ENCODE data around the gene PCDHB3. TPM values are rescaled to one million over a fixed set of nuclear protein-coding genes. Genes with fewer than 3 reads are reported as not detected.
A peak's percentile ranks its signal among the peaks of the same experiment; 100 is the strongest.
"Not testable (repeated sequence)": the region's sequence is repeated elsewhere in the genome, so short reads cannot be mapped to it uniquely, and the experiment has no call there.

PCDHB3 gene
- total and polyA plus RNA-seq, 11 donors, result 0.27 to 2.9 (median 1.1) TPM

DNA sequence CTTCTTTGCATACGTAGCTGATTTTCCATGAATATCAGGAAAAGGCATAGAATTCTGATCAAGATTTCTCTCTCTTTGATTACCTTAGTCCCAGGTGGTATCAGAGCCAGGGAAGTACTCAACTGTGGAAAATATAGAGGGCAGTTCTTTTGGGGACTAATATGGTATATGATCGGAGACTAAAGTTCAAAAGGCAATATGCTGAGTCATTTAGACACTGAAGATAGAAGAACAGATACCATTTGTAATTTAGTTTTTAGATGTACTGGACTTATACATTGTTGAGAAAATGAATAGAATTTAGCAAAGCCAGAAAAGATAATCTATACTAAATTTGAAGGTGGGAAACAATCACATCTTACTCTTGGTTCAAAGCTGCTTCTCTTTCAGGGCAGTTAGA lies 5.1 kb downstream of the PCDHB3 start:
- intact Hi-C loops (cut with DNase I), result no loop called here
- Histone ChIP-seq H3K27me3 (peaks cover 0 to 23% (median 6%) of the 10 kb centered on the region in 9 donors), H3K27ac (no peak overlapping the region), H3K4me1 (no peaks in the 10 kb centered on the region), H3K9me3 (peaks cover 0 to 62% (median 13%) of the 10 kb centered on the region in 12 donors), H3K36me3 (no peaks in the 10 kb centered on the region), H3K4me3 (no peak overlapping the region)
- 58 to 90% (median 82%) methylated on average over 2 of the region's 2 CpGs for WGBS, 4 donors
- DNase-seq (no peak), ATAC-seq (no peak)
- TF ChIP-seq, protein P1, sequence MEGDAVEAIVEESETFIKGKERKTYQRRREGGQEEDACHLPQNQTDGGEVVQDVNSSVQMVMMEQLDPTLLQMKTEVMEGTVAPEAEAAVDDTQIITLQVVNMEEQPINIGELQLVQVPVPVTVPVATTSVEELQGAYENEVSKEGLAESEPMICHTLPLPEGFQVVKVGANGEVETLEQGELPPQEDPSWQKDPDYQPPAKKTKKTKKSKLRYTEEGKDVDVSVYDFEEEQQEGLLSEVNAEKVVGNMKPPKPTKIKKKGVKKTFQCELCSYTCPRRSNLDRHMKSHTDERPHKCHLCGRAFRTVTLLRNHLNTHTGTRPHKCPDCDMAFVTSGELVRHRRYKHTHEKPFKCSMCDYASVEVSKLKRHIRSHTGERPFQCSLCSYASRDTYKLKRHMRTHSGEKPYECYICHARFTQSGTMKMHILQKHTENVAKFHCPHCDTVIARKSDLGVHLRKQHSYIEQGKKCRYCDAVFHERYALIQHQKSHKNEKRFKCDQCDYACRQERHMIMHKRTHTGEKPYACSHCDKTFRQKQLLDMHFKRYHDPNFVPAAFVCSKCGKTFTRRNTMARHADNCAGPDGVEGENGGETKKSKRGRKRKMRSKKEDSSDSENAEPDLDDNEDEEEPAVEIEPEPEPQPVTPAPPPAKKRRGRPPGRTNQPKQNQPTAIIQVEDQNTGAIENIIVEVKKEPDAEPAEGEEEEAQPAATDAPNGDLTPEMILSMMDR (IDR thresholded peaks at IDR 0.05), result no peak
- TF ChIP-seq POLR2A (IDR thresholded peaks at IDR 0.05), result no peak

DNA sequence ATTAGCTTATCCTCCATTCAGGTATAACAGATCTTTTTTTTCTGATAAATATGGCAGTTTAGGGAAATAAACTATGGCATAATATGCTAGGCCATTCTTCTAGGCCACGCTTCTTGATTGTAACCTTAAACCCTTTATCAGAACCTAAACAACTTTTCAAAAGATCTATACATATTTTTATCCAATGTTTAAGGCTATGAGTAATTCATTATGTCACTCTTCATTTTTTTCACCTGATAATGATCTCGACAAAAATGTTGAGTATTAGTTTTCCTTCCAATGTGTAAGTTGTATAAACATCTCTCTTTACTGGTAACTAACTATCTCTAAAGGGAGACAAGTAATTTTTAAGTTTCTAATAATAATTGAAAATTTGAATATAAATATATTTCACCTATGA lies 19.0 kb downstream of the PCDHB3 start:
- TF ChIP-seq, protein P1 (IDR thresholded peaks at IDR 0.05), result no peak
- TF ChIP-seq POLR2A (IDR thresholded peaks at IDR 0.05), result no peak
- H3K27me3 ChIP-seq, result peaks cover 0 to 13% (median 0%) of the 10 kb centered on the region in 9 donors
- no peaks in the 10 kb centered on the region for H3K36me3 ChIP-seq
- WGBS, 4 donors, result 28 to 48% (median 42%) methylated on average over 2 of the region's 2 CpGs
- intact Hi-C loops (cut with DNase I), result no loop called here
- no peak overlapping the region for H3K27ac ChIP-seq
- H3K4me3 ChIP-seq, result no peak overlapping the region
- H3K9me3 ChIP-seq, result peaks cover 0 to 91% (median 24%) of the 10 kb centered on the region in 12 donors
- H3K4me1 ChIP-seq, result no peaks in the 10 kb centered on the region
- ATAC-seq (no peak), DNase-seq (no peak)

DNA sequence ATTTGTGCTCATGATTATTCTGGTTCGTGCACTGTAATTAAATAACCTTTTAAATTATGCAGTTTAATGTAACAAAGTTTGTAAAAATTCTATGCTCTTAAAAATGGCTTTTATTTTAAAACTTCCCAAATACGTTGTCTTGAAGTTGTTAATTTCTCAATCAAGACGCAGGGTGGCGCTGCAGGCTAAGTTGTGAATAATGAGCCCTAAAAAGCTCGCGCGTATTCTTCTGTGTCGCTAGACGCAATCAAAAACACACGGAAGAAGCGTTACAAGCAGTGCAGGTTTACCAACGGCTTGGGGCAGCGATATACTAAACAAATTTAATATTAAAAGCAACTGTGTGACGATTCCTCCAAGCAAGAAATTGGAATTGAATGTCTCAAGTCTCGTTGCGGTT lies 21.3 kb downstream of the PCDHB3 start, which contains the start of gene PCDHB4:
TSS of gene PCDHB4 (plus strand) at position 256 of the 400 bp plus-strand sequence. CDS start 181 bp downstream, outside the sequence.
- Histone ChIP-seq H3K9me3 (peaks cover 0 to 82% (median 9%) of the 10 kb centered on the region in 12 donors), H3K4me1 (no peaks in the 10 kb centered on the region), H3K27ac (peak within 1 kb of the TSS in 2 of 12 donors; percentile 26), H3K36me3 (no peaks in the 10 kb centered on the region), H3K4me3 (peak within 1 kb of the TSS in 10 of 12 donors; percentile 11 to 52 (median 40)), H3K27me3 (peaks cover 0 to 13% (median 0%) of the 10 kb centered on the region in 9 donors)
- TF ChIP-seq, protein P1 (IDR thresholded peaks at IDR 0.05), result peak in 9 of 12 donors; percentile 6 to 52 (median 40)
- TF ChIP-seq POLR2A (IDR thresholded peaks at IDR 0.05), result no peak
- peak in 2 of 5 donors; percentile 31 to 69 for DNase-seq
- intact Hi-C loops (cut with DNase I), result no loop called here
- 13 to 20% (median 15%) methylated on average over 16 of the region's 16 CpGs for WGBS, 4 donors
- no peak for ATAC-seq

DNA sequence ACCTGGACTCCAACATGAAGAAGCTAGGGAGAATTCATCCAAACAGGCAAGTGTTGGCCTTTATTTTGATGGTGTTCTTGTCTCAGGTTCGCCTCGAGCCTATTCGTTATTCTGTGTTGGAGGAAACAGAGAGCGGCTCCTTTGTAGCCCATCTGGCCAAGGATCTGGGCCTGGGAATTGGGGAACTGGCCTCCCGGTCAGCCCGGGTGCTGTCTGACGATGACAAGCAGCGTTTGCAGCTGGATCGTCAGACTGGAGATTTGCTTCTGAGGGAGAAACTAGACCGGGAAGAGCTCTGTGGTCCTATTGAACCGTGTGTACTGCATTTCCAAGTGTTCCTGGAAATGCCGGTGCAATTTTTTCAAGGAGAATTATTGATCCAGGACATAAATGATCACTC lies 21.7 kb downstream of the PCDHB3 start:
- Histone ChIP-seq H3K27ac (peak overlapping the region in 2 of 12 donors; percentile 26), H3K27me3 (peaks cover 0 to 13% (median 0%) of the 10 kb centered on the region in 9 donors), H3K36me3 (no peaks in the 10 kb centered on the region), H3K9me3 (peaks cover 0 to 82% (median 6%) of the 10 kb centered on the region in 12 donors), H3K4me3 (peak overlapping the region in 10 of 12 donors; percentile 11 to 52 (median 40)), H3K4me1 (no peaks in the 10 kb centered on the region)
- DNase-seq (peak in 1 of 5 donors; percentile 47), ATAC-seq (peak in 1 of 4 donors; percentile 16)
- TF ChIP-seq POLR2A (IDR thresholded peaks at IDR 0.05), result no peak
- TF ChIP-seq, protein P1 (IDR thresholded peaks at IDR 0.05), result no peak
- intact Hi-C loops (cut with DNase I), result no loop called here
- 33 to 55% (median 37%) methylated on average over 12 of the region's 12 CpGs for WGBS, 4 donors

DNA sequence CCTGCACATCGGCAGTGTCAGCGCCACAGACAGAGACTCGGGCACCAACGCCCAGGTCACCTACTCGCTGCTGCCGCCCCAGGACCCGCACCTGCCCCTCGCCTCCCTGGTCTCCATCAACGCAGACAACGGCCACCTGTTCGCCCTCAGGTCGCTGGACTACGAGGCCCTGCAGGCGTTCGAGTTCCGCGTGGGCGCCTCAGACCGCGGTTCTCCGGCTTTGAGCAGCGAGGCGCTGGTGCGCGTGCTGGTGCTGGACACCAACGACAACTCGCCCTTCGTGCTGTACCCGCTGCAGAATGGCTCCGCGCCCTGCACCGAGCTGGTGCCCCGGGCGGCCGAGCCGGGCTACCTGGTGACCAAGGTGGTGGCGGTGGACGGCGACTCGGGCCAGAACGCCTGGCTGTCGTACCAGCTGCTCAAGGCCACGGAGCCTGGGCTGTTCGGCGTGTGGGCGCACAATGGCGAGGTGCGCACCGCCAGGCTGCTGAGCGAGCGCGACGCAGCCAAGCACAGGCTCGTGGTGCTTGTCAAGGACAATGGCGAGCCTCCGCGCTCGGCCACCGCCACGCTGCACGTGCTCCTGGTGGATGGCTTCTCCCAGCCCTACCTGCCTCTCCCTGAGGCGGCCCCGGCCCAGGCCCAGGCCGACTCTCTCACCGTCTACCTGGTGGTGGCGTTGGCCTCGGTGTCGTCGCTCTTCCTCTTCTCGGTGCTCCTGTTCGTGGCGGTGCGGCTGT lies 23.3 kb downstream of the PCDHB3 start:
- H3K27ac ChIP-seq; H3K36me3 ChIP-seq; DNase-seq; ATAC-seq; intact Hi-C loops (cut with DNase I); H3K4me3 ChIP-seq; H3K4me1 ChIP-seq: not testable (repeated sequence)
- Histone ChIP-seq H3K9me3 (peaks cover 0 to 83% (median 6%) of the 10 kb centered on the region in 12 donors), H3K27me3 (peaks cover 0 to 13% (median 2%) of the 10 kb centered on the region in 9 donors)
- WGBS, 4 donors, result 30 to 41% (median 36%) methylated on average over 16 to 66 of the region's 73 CpGs
